ENCODE results near the gene RPTOR.

DNA sequence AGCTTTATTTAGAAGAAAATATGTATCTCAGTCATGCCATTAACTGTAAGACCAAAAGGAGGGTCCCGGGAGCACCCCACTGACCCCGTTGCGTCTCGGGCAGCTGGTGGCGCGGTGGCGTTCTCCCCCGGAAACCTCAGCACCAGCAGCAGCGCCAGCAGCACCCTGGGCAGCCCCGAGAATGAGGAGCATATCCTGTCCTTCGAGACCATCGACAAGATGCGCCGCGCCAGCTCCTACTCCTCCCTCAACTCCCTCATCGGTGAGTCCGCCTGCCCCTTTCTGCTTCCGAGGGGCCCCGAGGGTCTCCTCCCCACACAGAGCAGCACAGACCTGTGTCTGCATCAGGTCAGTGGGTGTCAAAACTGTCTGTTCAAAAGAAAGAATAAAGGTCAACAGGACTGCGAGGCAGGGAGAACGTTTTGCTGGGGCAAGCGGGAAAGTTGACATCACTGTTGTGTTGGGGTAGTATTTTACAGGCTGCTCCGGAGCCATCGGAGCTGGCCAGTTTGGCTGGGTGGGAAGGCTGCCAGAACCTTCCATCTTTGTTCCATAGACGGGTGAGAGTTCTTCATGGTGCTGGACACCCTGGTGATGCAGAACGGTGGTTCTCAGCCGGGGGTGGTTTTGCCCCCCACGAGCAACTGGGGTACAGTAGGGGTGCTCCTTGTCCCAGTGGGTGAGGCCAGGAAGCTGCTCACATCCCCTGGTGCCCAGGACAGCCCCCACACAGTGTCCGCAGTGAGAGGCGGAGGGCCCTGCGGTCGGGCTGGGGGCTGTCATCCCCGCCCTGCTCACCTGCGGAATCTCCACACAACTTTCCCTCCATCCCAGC lies 349.2 kb downstream of the RPTOR start:
- no peak for TF ChIP-seq POLR2A (IDR thresholded peaks at IDR 0.05; ENCODE audit: low read depth, low read length)
- TF ChIP-seq POLR2AphosphoS5 (IDR thresholded peaks at IDR 0.05; ENCODE audit: low read depth, low read length), result no peak
- TF ChIP-seq TAF1 (IDR thresholded peaks at IDR 0.05; ENCODE audit: low read depth, low read length), result no peak
- no peak for TF ChIP-seq PAX5 (IDR thresholded peaks at IDR 0.05; ENCODE audit: insufficient read depth, low read length, severe bottlenecking)

All from GM12891 (cell line).